ENCODE measurements around the gene RHBDD1. TPM values are rescaled to one million over a fixed set of nuclear protein-coding genes. Genes with fewer than 3 reads are reported as not detected.

The RHBDD1 gene
- total RNA-seq, 3 donors from 2014 or later = 17.9 to 46.2 (median 20.0) TPM

DNA sequence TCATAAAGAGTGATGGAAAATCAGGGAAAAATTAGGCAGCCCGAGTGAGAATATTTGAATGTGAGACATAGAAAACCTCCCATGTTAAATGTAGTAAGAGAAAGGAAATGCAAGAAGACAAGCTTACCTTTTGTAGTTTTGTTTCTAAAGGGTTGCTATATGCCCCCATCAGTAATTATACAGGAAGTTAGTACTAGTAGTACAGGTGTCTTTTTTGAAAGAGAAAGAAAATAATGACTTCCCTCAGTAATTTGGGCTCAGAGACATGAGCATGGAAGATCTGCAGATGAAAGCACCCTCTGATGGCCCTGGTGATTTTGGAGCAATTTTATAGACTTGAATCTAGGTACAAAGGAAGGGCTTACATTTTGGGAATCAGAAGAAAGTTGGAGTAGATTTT, 80.8 kb downstream of the RHBDD1 start:
- H3K4me1 ChIP-seq = no peaks in the 10 kb centered on the region
- H3K27ac ChIP-seq = no peak overlapping the region
- no peaks in the 10 kb centered on the region for H3K27me3 ChIP-seq
- no peak for DNase-seq (ENCODE audit: low spot score in 2 of 2)
- H3K36me3 ChIP-seq = no peaks in the 10 kb centered on the region
- intact Hi-C loops (cut with DNase I; ENCODE audit: low total_unique reads) = no loop called here
- H3K9me3 ChIP-seq = no peaks in the 10 kb centered on the region
- TF ChIP-seq, protein P1, sequence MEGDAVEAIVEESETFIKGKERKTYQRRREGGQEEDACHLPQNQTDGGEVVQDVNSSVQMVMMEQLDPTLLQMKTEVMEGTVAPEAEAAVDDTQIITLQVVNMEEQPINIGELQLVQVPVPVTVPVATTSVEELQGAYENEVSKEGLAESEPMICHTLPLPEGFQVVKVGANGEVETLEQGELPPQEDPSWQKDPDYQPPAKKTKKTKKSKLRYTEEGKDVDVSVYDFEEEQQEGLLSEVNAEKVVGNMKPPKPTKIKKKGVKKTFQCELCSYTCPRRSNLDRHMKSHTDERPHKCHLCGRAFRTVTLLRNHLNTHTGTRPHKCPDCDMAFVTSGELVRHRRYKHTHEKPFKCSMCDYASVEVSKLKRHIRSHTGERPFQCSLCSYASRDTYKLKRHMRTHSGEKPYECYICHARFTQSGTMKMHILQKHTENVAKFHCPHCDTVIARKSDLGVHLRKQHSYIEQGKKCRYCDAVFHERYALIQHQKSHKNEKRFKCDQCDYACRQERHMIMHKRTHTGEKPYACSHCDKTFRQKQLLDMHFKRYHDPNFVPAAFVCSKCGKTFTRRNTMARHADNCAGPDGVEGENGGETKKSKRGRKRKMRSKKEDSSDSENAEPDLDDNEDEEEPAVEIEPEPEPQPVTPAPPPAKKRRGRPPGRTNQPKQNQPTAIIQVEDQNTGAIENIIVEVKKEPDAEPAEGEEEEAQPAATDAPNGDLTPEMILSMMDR (IDR thresholded peaks at IDR 0.05) = no peak
- TF ChIP-seq POLR2A (IDR thresholded peaks at IDR 0.05) = no peak
- no peak for TF ChIP-seq POLR2AphosphoS5 (IDR thresholded peaks at IDR 0.05)
- no peak overlapping the region for H3K4me3 ChIP-seq

DNA sequence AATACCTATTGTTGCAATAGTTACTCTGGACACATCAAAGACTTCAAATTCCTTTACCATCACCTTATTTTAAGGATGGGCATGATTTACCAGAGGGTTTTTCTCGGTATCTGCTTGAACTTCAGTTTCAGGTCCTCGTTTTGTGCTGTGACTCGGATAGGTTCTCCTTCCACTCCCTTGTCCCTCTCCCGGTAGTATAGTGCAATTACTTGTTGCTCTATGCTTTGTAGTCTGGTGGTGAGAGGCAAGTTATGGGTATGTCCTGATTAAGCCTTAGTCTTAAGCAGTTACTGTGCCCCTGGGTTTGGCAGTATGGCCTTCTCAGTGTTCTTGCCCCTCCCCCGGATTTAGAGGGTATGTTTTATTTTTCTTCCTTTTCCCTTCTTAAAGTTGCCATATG, 96.6 kb downstream of the RHBDD1 start:
- H3K27ac ChIP-seq = no peak overlapping the region
- no peaks in the 10 kb centered on the region for H3K36me3 ChIP-seq
- DNase-seq (ENCODE audit: low spot score in 2 of 2) = no peak
- H3K9me3 ChIP-seq = peaks cover 0 to 12% of the 10 kb centered on the region in 2 donors
- intact Hi-C loops (cut with DNase I; ENCODE audit: low total_unique reads) = no loop called here
- H3K4me3 ChIP-seq = no peak overlapping the region
- TF ChIP-seq POLR2A (IDR thresholded peaks at IDR 0.05) (no peak), POLR2AphosphoS5 (IDR thresholded peaks at IDR 0.05) (no peak)
- TF ChIP-seq, protein P1 (IDR thresholded peaks at IDR 0.05) = no peak
- no peaks in the 10 kb centered on the region for H3K4me1 ChIP-seq
- H3K27me3 ChIP-seq = no peaks in the 10 kb centered on the region

DNA sequence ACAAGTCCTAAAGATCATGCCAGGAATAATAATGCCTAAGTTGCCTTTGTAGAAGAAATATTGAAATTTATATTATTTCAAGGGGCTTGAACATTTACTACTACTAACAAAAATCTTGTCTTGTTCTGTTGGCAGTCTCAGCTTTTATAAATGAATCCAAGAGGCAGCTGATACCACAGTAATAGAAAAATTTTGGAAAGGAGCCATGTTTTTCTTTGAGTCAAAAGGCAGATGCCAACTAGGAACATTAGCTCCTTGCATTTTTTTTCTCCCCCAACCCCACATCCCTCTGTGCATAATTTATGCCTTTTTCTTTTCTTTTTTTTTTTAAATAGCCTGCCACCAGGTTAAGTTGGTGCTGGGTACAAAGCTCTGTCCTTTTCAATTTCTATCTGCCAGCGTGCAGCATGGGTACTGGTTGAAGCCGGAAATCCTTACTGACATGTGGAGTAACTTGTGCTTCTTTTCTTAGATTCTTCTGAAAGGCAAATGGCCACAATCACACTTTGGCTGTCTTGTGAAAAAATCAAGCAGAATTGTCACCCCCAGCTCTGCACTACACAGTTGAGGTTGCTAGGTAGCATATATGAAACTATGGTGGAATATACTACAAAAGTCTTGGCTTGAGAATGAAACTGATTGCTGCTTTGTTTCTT, 98.8 kb downstream of the RHBDD1 start:
- intact Hi-C loops (cut with DNase I; ENCODE audit: low total_unique reads) = no loop called here
- Histone ChIP-seq H3K36me3 (no peaks in the 10 kb centered on the region), H3K27me3 (no peaks in the 10 kb centered on the region), H3K27ac (no peak overlapping the region), H3K4me1 (no peaks in the 10 kb centered on the region), H3K9me3 (peaks cover 0 to 12% of the 10 kb centered on the region in 2 donors), H3K4me3 (no peak overlapping the region)
- no peak for DNase-seq (ENCODE audit: low spot score in 2 of 2)
- TF ChIP-seq POLR2A (IDR thresholded peaks at IDR 0.05) (no peak), POLR2AphosphoS5 (IDR thresholded peaks at IDR 0.05) (no peak)
- TF ChIP-seq, protein P1 (IDR thresholded peaks at IDR 0.05) = no peak

GRCh38 chr2:226943862-226944620, 108.2 kb downstream of the RHBDD1 start:
- Histone ChIP-seq H3K27me3 (no peaks in the 10 kb centered on the region), H3K9me3 (peaks cover 5 to 17% of the 10 kb centered on the region in 2 donors), H3K27ac (no peak overlapping the region), H3K36me3 (no peaks in the 10 kb centered on the region), H3K4me3 (no peak overlapping the region), H3K4me1 (no peaks in the 10 kb centered on the region)
- DNase-seq (ENCODE audit: low spot score in 2 of 2) = no peak
- TF ChIP-seq POLR2A (IDR thresholded peaks at IDR 0.05) (no peak), POLR2AphosphoS5 (IDR thresholded peaks at IDR 0.05) (no peak)
- TF ChIP-seq, protein P1 (IDR thresholded peaks at IDR 0.05) = no peak
- intact Hi-C loops (cut with DNase I; ENCODE audit: low total_unique reads) = no loop called here

- TF ChIP-seq POLR2A (IDR thresholded peaks at IDR 0.05) (no peak), POLR2AphosphoS5 (IDR thresholded peaks at IDR 0.05) (no peak)
- TF ChIP-seq, protein P1 (IDR thresholded peaks at IDR 0.05) = no peak
- Histone ChIP-seq H3K27ac (peak overlapping the region in 1 of 2 donors; percentile 51), H3K27me3 (no peaks in the 10 kb centered on the region), H3K4me1 (no peaks in the 10 kb centered on the region), H3K9me3 (no peaks in the 10 kb centered on the region), H3K36me3 (no peaks in the 10 kb centered on the region), H3K4me3 (no peak overlapping the region)
- peak in 1 of 2 donors; percentile 18 for DNase-seq (ENCODE audit: low spot score in 2 of 2)
- intact Hi-C loops (cut with DNase I; ENCODE audit: low total_unique reads) = no loop called here
Measured at GRCh38 chr2:226953206-226953605, 117.4 kb downstream of the RHBDD1 start.

Data from breast epithelium (tissue), 4 donors.